Stimulated activated CD4-positive, alpha-beta T cell treated with anti-CD3 and anti-CD28 coated beads, Interleukin-2, amount 100 ng/mL, for 48 hours (primary cell): ENCODE results near the gene KCNE4.

Experiments
- DNase-seq, 2 donors: peaks; one replicate each; pipeline ENCODE4 v3.0.0-alpha.2; 2020

KCNE4 gene

DNA sequence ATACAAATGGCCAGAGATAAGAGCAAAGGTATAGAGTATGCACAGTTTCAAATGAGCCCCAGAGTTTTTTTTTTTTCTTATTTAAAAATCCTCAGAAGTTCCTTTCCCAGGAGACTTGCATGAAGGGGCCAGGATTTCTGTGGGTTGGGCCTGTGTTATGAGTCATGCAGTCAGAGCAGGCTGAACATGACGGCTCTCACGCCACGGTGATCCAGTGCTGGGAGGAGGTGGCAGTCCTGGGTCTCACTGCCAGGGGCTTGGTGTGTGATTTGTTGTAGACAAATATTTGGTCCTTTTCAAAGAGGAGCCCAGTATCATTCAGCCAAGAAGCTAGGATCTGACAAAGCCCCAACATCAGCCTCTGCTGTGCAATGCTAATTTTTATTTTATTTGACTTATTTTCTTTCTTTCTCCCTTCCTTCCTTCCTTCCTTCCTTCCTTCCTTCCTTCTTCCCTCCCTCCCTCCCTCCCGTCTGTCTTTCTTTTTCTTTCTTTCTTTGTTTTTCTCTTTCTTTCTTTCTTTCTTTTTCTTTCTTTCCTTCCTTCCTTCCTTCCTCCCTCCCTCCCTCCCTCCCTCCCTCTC is 10.4 kb upstream of the KCNE4 start:
- DNase-seq = no peak

DNA sequence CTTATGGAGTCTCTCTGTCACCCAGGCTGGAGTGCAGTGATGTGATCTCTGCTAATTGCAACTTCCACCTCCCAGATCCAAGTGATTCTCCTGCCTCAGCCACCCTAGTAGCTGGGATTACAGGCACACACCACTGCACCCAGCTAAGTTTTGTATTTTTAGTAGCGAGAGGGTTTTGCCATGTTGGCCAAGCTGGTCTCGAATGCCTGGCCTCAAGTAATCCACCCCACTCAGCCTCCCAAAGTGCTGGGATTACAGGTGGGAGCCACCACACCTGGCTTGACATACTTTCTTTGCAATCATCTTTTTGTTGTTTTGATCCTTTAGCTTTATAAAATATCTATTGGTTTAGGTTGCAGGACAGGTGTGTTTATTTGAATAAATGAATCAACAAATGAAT is 9.7 kb upstream of the KCNE4 start:
- no peak for DNase-seq

DNA sequence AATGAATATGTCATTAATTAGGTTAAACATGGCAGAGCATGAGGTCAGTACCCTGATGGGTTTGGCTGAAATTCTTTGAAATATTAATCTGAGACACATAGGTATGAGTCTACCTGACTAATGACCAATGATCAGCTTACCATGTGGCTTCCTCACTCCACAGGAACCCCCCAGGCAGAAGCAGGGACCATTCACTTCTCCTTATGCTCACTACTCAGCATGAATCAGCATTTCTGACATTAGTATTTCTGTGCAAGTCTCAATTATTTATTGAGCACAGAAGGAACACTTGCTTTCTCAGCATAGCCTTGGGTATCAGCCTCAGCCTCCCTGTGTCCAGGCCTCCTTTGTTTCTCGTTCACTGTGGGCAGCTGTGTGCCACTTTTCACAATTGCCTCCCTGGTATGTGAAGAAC is 9.3 kb upstream of the KCNE4 start:
- no peak for DNase-seq

- no peak for DNase-seq
Observed at GRCh38 chr2:223043164-223043941, 8.6 kb upstream of the KCNE4 start.

DNA sequence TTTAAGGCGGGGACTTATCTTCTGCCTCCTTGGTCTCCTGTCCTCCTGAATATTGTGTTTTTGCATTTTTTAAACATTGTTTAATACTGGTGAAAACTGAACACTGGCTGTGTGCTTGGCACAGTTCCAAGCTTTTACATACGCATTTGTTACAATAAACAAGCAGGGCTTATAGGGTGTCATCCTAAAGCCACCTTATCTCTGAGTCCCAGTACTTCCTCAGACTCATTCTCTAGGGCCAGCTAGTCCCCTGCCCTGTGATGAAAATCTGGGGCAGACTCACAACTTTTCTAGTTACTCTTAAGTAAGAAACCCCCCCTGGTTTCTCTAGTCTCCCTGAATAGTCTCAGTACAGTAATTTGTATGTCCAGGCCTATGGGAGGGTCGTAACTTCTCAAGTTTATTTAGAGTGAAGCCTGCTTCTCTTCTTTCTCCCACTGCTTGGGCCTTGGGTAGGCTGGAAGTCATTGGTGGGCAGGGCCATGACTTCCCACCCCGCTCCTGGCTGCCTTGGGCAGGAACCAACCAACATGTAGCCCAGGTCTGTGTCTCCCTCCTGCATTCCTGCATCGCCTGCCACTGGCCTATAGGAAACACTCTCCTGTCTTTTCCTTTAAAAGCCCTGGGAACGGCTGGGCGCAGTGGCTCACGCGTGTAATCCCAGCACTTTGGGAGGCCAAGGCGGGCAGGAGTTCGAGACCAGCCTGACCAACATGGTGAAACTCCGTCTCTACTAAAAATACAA is 7.7 kb upstream of the KCNE4 start:
- DNase-seq = no peak

- DNase-seq = no peak
Observed at GRCh38 chr2:223044916-223045700, 6.9 kb upstream of the KCNE4 start.

DNA sequence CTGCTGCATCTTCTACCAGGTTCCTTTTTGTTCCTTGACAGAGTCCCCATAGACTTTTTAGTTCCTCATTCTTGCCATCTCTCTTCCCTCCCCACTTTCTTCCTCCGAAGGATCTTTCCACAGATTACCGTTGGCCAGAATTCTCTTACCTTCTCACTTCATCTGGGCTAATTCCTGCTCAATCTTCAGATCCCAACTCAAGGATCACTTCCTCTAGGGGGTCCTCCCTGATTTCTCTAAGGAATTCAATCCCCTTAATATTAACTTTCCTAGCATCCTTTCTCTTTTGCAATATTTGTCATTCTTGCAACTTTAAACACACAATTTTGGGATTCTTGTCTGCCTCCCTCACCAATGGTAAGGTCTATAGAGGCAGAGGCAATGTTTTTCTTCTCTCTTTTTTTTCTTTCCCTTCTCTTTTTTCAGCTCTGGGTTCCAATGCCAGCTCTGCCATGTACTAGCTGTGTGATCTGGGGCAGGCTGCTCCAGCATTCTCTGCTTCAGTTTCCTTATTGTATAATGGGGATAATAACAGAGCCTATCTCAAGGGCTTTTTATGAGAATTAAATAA is 5.4 kb upstream of the KCNE4 start:
- DNase-seq = no peak

DNA sequence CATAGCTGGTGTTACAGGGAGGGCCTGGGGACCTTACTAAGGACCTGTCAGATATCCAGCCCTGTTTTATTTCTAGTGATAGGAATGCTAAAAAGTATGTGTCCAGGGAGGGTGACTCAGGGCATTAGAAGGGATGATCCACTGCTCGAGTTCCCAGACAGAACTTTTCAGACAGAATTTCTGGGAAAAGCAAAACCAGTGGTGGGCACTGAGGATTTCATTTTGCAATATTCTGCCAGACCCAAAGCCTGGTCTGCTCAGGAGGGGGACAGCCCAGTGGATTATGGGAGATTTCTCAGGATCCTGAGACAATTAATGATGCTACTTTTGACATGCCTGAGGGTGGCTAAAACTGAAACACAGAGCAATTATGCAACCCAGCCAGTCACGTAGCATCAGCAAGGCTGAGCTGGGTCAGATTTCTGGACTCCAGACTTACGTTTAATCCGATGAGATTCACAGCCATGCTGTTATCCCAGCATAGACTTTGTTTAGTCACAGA is 4.7 kb upstream of the KCNE4 start:
- no peak for DNase-seq

DNA sequence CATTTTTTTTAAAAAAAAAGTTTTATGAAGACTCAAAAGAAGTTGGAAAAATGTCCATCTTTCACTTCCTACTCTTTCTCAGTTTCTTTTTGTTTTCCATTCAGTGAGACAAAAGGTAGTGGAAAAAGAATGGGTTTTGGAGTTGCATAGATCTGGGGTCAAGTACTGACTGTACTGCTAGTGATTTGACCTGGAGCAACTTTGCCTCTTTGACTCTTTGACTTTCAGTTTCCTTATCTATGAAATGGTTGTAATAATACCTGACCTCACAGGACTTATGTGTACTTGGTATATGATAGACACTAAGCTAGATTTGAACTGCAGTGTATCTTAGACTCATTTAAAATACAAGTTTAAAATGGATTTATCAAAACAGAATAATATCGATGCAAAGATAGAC is 3.5 kb upstream of the KCNE4 start:
- DNase-seq = no peak

DNA sequence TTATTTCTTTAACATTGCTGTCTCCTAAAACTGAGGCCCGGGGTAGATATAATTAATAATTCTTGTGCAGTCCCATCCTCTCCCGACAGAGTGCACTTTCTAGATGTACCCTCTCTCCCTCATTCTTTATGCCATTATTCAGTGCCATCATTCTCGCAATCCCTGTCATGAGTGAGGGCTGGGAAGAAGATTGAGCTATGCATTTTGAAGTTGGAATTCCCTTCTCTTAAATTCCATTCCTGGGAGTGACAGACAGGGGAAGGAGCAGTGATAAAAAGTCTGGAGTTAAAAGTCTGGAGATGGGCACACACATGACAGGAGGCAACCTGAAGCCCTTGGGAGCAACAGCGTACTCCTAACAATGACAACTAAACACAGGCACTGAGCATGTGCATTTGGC is 2.6 kb upstream of the KCNE4 start:
- no peak for DNase-seq

DNA sequence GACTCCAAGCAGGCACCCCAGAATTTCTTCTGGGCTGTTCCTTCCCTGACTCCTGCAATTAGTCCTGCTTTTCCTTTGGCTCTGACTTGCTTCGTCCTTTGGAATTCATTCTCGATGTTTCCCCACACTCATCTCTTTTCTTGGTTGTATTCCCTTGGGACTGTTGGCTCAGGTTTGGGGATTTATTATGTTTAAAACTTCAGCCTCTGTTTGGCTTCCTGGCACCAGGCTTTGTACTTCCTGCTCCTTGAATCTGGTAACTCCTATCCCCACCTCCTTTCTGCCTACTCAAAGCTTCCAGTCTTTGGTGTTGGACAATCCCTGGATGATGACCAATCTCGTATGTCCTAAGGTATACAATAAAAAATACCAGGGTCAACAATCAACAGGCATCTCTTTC is 1.8 kb upstream of the KCNE4 start:
- DNase-seq = no peak

DNA sequence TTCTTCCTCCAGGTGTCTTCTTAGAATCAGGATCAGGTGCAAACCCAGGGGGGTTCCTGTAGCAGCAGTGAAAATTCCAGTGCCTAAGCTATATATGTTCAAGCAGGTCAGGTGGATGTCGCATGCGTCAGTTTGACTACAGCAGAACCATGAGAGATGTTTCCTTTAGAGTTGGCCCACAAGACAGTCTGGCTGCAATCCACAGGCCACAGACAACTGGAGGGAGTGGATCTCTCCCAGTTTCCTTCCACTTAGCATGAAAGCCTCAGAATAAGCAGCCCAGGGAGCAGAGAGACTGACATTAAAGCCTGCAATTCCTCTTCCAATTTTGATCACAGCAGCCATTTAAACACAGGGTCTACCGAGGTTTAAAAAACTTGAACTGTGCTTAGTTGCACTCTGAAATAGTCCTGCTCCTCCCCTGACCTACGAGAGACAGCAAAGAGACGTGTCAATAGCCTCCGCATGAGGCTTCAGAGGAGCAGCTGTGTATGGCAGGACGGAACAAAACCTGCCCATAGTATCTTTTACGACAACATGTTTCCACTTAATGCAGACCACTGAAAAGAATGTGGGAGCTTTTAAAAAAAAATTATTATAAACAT is 988 bp upstream of the KCNE4 start:
- no peak for DNase-seq

DNA sequence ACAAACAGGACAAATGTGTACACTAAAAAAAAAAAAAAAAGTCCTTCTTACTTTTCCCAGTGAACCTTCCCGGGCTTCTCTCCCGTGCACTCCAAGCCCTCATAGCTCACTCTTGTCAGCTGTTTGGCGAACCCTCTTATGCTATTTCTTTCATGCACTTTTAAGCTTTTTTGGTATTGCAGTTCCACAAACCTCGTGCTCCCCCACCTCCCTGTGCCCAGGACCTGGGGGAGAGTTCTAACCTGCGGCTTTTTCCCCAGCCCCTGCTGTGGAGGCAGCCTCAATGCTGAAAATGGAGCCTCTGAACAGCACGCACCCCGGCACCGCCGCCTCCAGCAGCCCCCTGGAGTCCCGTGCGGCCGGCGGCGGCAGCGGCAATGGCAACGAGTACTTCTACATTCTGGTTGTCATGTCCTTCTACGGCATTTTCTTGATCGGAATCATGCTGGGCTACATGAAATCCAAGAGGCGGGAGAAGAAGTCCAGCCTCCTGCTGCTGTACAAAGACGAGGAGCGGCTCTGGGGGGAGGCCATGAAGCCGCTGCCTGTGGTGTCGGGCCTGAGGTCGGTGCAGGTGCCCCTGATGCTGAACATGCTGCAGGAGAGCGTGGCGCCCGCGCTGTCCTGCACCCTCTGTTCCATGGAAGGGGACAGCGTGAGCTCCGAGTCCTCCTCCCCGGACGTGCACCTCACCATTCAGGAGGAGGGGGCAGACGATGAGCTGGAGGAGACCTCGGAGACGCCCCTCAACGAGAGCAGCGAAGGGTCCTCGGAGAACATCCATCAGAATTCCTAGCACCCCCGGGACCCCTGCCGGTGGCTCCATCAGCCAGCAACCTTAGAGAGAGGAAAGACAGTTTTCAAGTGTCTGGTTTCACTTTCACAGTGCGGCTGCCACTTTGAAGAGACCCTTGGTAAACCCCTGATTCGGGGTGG is 826 bp downstream of the KCNE4 start:
- no peak for DNase-seq

- no peak for DNase-seq
Observed at GRCh38 chr2:223053484-223054192, 1.6 kb downstream of the KCNE4 start.

GRCh38 chr2:223054193-223054781 is 2.3 kb downstream of the KCNE4 start:
- DNase-seq = no peak

DNA sequence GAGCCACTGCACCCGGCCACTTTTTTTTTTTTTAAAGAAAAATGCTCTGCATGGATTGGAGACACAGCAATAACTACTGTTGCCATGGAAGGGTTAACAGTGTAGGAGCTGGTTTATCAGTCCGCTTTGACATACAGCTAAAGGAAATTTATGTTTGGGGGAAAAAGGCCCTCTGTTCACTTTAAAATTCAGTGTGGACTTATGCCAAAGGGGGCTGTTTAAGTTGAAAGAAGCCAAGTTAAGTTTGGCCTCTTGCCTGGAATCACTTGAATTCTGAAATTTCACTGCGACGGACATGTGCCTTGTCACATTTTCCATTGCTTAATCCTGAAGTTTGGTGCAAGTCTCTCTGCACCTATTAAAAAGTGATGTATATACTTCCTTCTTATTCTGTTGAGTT is 3.1 kb downstream of the KCNE4 start:
- no peak for DNase-seq

- DNase-seq = no peak
Observed at GRCh38 chr2:223055836-223056235, 3.8 kb downstream of the KCNE4 start.

DNA sequence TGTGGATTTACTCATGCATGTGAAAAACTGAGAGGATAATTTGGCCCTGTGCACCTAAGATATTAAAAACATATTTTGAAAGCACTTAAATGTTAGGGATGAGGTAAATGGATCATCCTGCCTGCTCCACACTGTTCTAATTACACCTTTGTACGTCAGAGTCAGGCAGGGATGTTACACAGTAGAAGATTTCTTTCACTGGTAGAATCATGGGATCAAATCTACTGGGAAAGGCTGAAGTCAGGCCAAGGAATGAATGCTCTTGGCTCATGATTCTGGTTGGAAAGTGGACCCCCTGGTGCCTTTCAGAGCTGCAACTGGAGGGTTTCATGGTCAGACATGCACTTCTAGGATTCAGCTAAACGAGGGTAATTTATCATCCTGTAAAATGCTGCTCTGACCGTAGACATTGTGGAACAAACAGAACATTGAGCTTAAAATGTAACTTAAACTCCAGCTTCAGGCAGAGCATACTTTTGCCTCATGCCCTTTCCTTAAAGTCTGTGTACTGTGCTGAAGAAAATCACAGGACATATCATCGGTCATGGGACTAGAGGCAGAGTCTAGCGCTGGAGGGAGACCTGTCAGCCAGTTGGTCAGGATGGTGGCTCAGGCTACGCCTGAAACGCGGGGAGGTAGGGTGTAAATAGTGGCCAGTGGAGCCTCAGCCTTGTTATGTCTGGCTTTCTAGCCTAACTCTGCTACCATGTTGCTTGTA is 4.9 kb downstream of the KCNE4 start:
- no peak for DNase-seq

GRCh38 chr2:223057569-223057968 is 5.6 kb downstream of the KCNE4 start:
- no peak for DNase-seq
